ENCODE data around the gene LEP. TPM values are rescaled to one million over a fixed set of nuclear protein-coding genes. Genes with fewer than 3 reads are reported as not detected.

Gene LEP
- total RNA-seq, 1 experiment from 2014 or later, result not detected

DNA sequence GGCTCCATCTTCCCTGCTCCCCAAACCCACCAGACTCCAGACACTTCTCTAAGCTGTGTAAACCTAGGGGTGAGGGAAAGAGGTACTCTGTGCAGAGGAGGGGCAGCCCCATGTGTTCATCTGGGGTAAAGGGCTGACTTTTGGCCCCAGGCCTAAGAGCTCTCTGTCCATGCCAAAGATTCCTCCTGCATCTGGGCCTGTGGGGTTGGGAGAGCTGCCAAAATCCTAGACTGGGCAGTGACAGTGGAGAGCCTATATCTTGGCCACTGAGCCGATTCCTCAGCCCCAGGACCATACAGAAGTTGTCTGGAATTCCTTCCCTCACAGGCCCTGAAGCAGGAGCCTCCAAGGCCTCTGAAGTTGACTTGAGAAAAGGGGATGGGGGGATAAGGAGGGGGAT, 25.3 kb upstream of the LEP start:
- POLR2A ChIA-PET, result no interaction called here
- BruUV-seq (replicated peaks), result no TSS peak

GRCh38 chr7:128217030-128217805, 23.9 kb upstream of the LEP start:
- H3K9ac ChIP-seq (ENCODE audit: low read length), result no peak overlapping the region
- no peak overlapping the region for H2AFZ ChIP-seq (ENCODE audit: low read depth, low read length, poor library complexity, severe bottlenecking)
- DNase-seq (ENCODE audit: low read depth, low spot score) (no peak), ATAC-seq (peak; percentile 48; the same call in 1 of the 2 replicates)
- no peak overlapping the region for H3K4me3 ChIP-seq (replicated peaks in 1 of 2; ENCODE audit: low read depth in 1 of 2, low read length in 2 of 2)
- intact Hi-C loops (cut with micrococcal nuclease), result no loop called here
- ChIA-PET POLR2A (no interaction called here), RAD21 (ENCODE audit: low non-redundant PET in 1 of 2, low total read pairs in 2 of 2, uncharacterized antibody in 2 of 2, unreplicated experiment in 2 of 2) (no interaction called here), CTCF (no interaction called here)
- H3K9me3 ChIP-seq (ENCODE audit: control insufficient read depth in 1 of 2, insufficient read depth in 1 of 2, low read depth in 1 of 2, low read length in 2 of 2), result no peaks in the 10 kb centered on the region
- H3K27me3 ChIP-seq (ENCODE audit: insufficient read depth, low read length), result no peaks in the 10 kb centered on the region
- peaks cover 6 to 11% of the 10 kb centered on the region in 2 experiments for H3K4me1 ChIP-seq (ENCODE audit: control insufficient read depth in 1 of 2, insufficient read depth in 2 of 2, low read length in 2 of 2)
- no peak overlapping the region for H3K27ac ChIP-seq (ENCODE audit: low read depth, low read length)
- BruUV-seq (replicated peaks), result no TSS peak
- H3K36me3 ChIP-seq (ENCODE audit: control insufficient read depth in 1 of 2, insufficient read depth in 2 of 2, low read length in 2 of 2), result no peaks in the 10 kb centered on the region
- no peak overlapping the region for H3K4me2 ChIP-seq (ENCODE audit: low read length)
- no peaks in the 10 kb centered on the region for H4K20me1 ChIP-seq (ENCODE audit: insufficient read depth)
- no peaks in the 10 kb centered on the region for H3K9me2 ChIP-seq (ENCODE audit: insufficient read depth)
- no peaks in the 10 kb centered on the region for H3K79me2 ChIP-seq (ENCODE audit: insufficient read depth, low read length)
- no peak for TF ChIP-seq POLR2A (IDR thresholded peaks at IDR 0.05; ENCODE audit: borderline replicate concordance, extremely low read depth, insufficient read depth, insufficient read length)
- no peak for TF ChIP-seq TCF7L2 (IDR thresholded peaks at IDR 0.05; ENCODE audit: borderline replicate concordance, extremely low read depth, insufficient read depth, insufficient read length)
- TF ChIP-seq, protein P1, sequence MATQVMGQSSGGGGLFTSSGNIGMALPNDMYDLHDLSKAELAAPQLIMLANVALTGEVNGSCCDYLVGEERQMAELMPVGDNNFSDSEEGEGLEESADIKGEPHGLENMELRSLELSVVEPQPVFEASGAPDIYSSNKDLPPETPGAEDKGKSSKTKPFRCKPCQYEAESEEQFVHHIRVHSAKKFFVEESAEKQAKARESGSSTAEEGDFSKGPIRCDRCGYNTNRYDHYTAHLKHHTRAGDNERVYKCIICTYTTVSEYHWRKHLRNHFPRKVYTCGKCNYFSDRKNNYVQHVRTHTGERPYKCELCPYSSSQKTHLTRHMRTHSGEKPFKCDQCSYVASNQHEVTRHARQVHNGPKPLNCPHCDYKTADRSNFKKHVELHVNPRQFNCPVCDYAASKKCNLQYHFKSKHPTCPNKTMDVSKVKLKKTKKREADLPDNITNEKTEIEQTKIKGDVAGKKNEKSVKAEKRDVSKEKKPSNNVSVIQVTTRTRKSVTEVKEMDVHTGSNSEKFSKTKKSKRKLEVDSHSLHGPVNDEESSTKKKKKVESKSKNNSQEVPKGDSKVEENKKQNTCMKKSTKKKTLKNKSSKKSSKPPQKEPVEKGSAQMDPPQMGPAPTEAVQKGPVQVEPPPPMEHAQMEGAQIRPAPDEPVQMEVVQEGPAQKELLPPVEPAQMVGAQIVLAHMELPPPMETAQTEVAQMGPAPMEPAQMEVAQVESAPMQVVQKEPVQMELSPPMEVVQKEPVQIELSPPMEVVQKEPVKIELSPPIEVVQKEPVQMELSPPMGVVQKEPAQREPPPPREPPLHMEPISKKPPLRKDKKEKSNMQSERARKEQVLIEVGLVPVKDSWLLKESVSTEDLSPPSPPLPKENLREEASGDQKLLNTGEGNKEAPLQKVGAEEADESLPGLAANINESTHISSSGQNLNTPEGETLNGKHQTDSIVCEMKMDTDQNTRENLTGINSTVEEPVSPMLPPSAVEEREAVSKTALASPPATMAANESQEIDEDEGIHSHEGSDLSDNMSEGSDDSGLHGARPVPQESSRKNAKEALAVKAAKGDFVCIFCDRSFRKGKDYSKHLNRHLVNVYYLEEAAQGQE (IDR thresholded peaks at IDR 0.05; ENCODE audit: low read depth), result no peak
- TF ChIP-seq, protein P2, sequence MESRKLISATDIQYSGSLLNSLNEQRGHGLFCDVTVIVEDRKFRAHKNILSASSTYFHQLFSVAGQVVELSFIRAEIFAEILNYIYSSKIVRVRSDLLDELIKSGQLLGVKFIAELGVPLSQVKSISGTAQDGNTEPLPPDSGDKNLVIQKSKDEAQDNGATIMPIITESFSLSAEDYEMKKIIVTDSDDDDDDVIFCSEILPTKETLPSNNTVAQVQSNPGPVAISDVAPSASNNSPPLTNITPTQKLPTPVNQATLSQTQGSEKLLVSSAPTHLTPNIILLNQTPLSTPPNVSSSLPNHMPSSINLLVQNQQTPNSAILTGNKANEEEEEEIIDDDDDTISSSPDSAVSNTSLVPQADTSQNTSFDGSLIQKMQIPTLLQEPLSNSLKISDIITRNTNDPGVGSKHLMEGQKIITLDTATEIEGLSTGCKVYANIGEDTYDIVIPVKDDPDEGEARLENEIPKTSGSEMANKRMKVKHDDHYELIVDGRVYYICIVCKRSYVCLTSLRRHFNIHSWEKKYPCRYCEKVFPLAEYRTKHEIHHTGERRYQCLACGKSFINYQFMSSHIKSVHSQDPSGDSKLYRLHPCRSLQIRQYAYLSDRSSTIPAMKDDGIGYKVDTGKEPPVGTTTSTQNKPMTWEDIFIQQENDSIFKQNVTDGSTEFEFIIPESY (IDR thresholded peaks at IDR 0.05; ENCODE audit: extremely low read depth, insufficient replicate concordance, low read length), result no peak
- TF ChIP-seq YY1 (IDR thresholded peaks at IDR 0.05; ENCODE audit: extremely low read depth, insufficient replicate concordance, low read depth, low read length), result no peak
- no peak for TF ChIP-seq FOSL1 (IDR thresholded peaks at IDR 0.05; ENCODE audit: low read depth)
- TF ChIP-seq, protein P3, sequence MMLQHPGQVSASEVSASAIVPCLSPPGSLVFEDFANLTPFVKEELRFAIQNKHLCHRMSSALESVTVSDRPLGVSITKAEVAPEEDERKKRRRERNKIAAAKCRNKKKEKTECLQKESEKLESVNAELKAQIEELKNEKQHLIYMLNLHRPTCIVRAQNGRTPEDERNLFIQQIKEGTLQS (IDR thresholded peaks at IDR 0.05), result no peak
- TF ChIP-seq SP1 (IDR thresholded peaks at IDR 0.05; ENCODE audit: low read depth), result no peak
- TF ChIP-seq SRF (IDR thresholded peaks at IDR 0.05; ENCODE audit: low read depth), result no peak
- no peak for TF ChIP-seq JUND (IDR thresholded peaks at IDR 0.05)
- no peak for TF ChIP-seq POLR2AphosphoS5 (IDR thresholded peaks at IDR 0.05; ENCODE audit: low read depth, low read length)
- no peak for TF ChIP-seq EZH2phosphoT487 (IDR thresholded peaks at IDR 0.05; ENCODE audit: borderline replicate concordance)
- TF ChIP-seq CBX3 (IDR thresholded peaks at IDR 0.05; ENCODE audit: low read depth), result no peak
- no peak for TF ChIP-seq EZH2 (IDR thresholded peaks at IDR 0.05)

More for the DNA sequence above, 25.3 kb upstream of the LEP start:
- no peak overlapping the region for H3K4me3 ChIP-seq (replicated peaks in 1 of 2; ENCODE audit: low read depth in 1 of 2, low read length in 2 of 2)
- ATAC-seq, result no peak
- no peak overlapping the region for H3K9ac ChIP-seq (ENCODE audit: low read length)
- no peak for DNase-seq (ENCODE audit: low read depth, low spot score)
- TF ChIP-seq EGR1 (IDR thresholded peaks at IDR 0.05; ENCODE audit: low read depth) (no peak), SIN3A (IDR thresholded peaks at IDR 0.05; ENCODE audit: low read depth) (no peak)
- ChIA-PET RAD21 (ENCODE audit: low non-redundant PET in 1 of 2, low total read pairs in 2 of 2, uncharacterized antibody in 2 of 2, unreplicated experiment in 2 of 2) (no interaction called here), CTCF (no interaction called here)
- H3K9me3 ChIP-seq (ENCODE audit: control insufficient read depth in 1 of 2, insufficient read depth in 1 of 2, low read depth in 1 of 2, low read length in 2 of 2), result no peaks in the 10 kb centered on the region
- intact Hi-C loops (cut with micrococcal nuclease), result no loop called here
- no peaks in the 10 kb centered on the region for H4K20me1 ChIP-seq (ENCODE audit: insufficient read depth)
- H3K4me1 ChIP-seq (ENCODE audit: control insufficient read depth in 1 of 2, insufficient read depth in 2 of 2, low read length in 2 of 2), result no peaks in the 10 kb centered on the region
- H3K4me2 ChIP-seq (ENCODE audit: low read length), result no peak overlapping the region
- no peaks in the 10 kb centered on the region for H3K36me3 ChIP-seq (ENCODE audit: control insufficient read depth in 1 of 2, insufficient read depth in 2 of 2, low read length in 2 of 2)
- H3K9me2 ChIP-seq (ENCODE audit: insufficient read depth), result no peaks in the 10 kb centered on the region
- H3K79me2 ChIP-seq (ENCODE audit: insufficient read depth, low read length), result no peaks in the 10 kb centered on the region
- H3K27ac ChIP-seq (ENCODE audit: low read depth, low read length), result no peak overlapping the region
- H3K27me3 ChIP-seq (ENCODE audit: insufficient read depth, low read length), result no peaks in the 10 kb centered on the region; the same call in 1 of the 2 replicates
- H2AFZ ChIP-seq (ENCODE audit: low read depth, low read length, poor library complexity, severe bottlenecking), result no peak overlapping the region
